WTC11 (cell line): ENCODE measurements around the gene MYRF. TPM values are rescaled to one million over a fixed set of nuclear protein-coding genes. Genes with fewer than 3 reads are reported as not detected.

Source experiments
- ATAC-seq: fragments of 200-7000 bp; cut with Tn5 transposase; 2 replicates; pipeline ENCODE4 v1.10.0; 2021; ENCODE audit warnings: mild to moderate bottlenecking, moderate library complexity
- CTCF ChIA-PET: fragments of 300-600 bp; sonication (Branson Sonifier 250); formaldehyde crosslinking; loops from one replicate; lab custom pipeline; 2021; ENCODE audit warnings: antibody characterized with exemption; lab: Charles Lee
- POLR2A ChIA-PET: fragments of 350-600 bp; sonication (Branson Sonifier 250); formaldehyde crosslinking; loops from one replicate; lab custom pipeline; 2021; ENCODE audit warnings: antibody characterized with exemption; lab: Charles Lee
- DNase-seq: peaks from one replicate; pipeline ENCODE4 v3.0.0; 2021; ENCODE audit warnings: low spot score
- H3K27ac Mint-ChIP-seq: 2 replicates; pipeline ENCODE4 v1.8.0; 2021; ENCODE audit warnings: mixed read lengths
- H3K27me3 Mint-ChIP-seq: 2 replicates; pipeline ENCODE4 v1.8.0; 2021; ENCODE audit warnings: low read depth, mild to moderate bottlenecking, moderate library complexity, mixed read lengths
- H3K36me3 Mint-ChIP-seq: 2 replicates; pipeline ENCODE4 v1.8.0; 2021; ENCODE audit warnings: mixed read lengths
- H3K4me1 Mint-ChIP-seq: 2 replicates; pipeline ENCODE4 v1.8.0; 2022; ENCODE audit warnings: mixed read lengths
- H3K4me3 Mint-ChIP-seq: 2 replicates; pipeline ENCODE4 v1.8.0; 2021; ENCODE audit warnings: mild to moderate bottlenecking, moderate library complexity, mixed read lengths
- H3K9me3 Mint-ChIP-seq: 2 replicates; pipeline ENCODE4 v1.8.0; 2021; ENCODE audit warnings: mixed read lengths
- ELF4 ChIP-seq: sonication (generic); formaldehyde crosslinking; IDR thresholded peaks from 2 replicates; pipeline ENCODE4 v1.8.1; 2022; ENCODE audit warnings: low read depth, mild to moderate bottlenecking, moderate library complexity, missing genetic modification reagents
- ESRRA ChIP-seq: sonication (generic); formaldehyde crosslinking; IDR thresholded peaks from 2 replicates; pipeline ENCODE4 v1.8.1; 2022; ENCODE audit warnings: mild to moderate bottlenecking, missing genetic modification reagents, borderline replicate concordance
- GTF2I ChIP-seq: fragments of 250-450 bp; sonication (Bioruptor Pico); conservative IDR thresholded peaks from 2 replicates; pipeline ENCODE4 v1.4.0; 2021; ENCODE audit warnings: mild to moderate bottlenecking
- IRF2 ChIP-seq: sonication (generic); formaldehyde crosslinking; IDR thresholded peaks from 2 replicates; pipeline ENCODE4 v1.8.0; 2022; ENCODE audit warnings: low read depth, missing genetic modification reagents, borderline replicate concordance
- JUN ChIP-seq: sonication (generic); formaldehyde crosslinking; IDR thresholded peaks from 2 replicates; pipeline ENCODE4 v1.8.0; 2023; ENCODE audit warnings: mild to moderate bottlenecking, missing genetic modification reagents
- NR3C1 ChIP-seq: sonication (generic); formaldehyde crosslinking; conservative IDR thresholded peaks from 2 replicates; pipeline ENCODE4 v1.8.1; 2023; ENCODE audit warnings: low read depth, mild to moderate bottlenecking, missing genetic modification reagents
- TCF7 ChIP-seq: sonication (generic); formaldehyde crosslinking; IDR thresholded peaks from 2 replicates; pipeline ENCODE4 v1.8.0; 2022; ENCODE audit warnings: mild to moderate bottlenecking, low read depth, missing genetic modification reagents, moderate library complexity
- TEAD1 ChIP-seq: sonication (generic); formaldehyde crosslinking; IDR thresholded peaks from 2 replicates; pipeline ENCODE4 v1.8.0; 2022; ENCODE audit warnings: mild to moderate bottlenecking, missing genetic modification reagents
- ZNF317 ChIP-seq: sonication (generic); formaldehyde crosslinking; IDR thresholded peaks from 2 replicates; pipeline ENCODE4 v1.8.1; 2023; ENCODE audit warnings: low read depth, mild to moderate bottlenecking, moderate library complexity, missing genetic modification reagents, borderline replicate concordance
- total RNA-seq: library from RNA; stranded (reverse); gene quantifications from 3 replicates; pipeline ENCODE4 v1.2.3, GENCODE V29; 2021
- TF ChIP-seq, protein P1 (sequence below): sonication (generic); formaldehyde crosslinking; IDR thresholded peaks from 2 replicates; pipeline ENCODE4 v1.8.0; 2022; ENCODE audit warnings: mild to moderate bottlenecking, missing genetic modification reagents
- TF ChIP-seq, protein P2 (sequence below): fragments of 250-450 bp; sonication (Bioruptor Pico); IDR thresholded peaks from 2 replicates; pipeline ENCODE4 v1.9.0; 2021; ENCODE audit warnings: mild to moderate bottlenecking, borderline replicate concordance
- TF ChIP-seq, protein P3 (sequence below): fragments of 250-450 bp; sonication (Bioruptor Pico); IDR thresholded peaks from 2 replicates; pipeline ENCODE4 v2.1.2; 2022; ENCODE audit warnings: mild to moderate bottlenecking, moderate library complexity
- TF ChIP-seq, protein P4 (sequence below): sonication (generic); formaldehyde crosslinking; conservative IDR thresholded peaks from 2 replicates; pipeline ENCODE4 v1.8.1; 2022; ENCODE audit warnings: mild to moderate bottlenecking, missing genetic modification reagents
- TF ChIP-seq, protein P5 (sequence below): fragments of 250-450 bp; sonication (Bioruptor Pico); conservative IDR thresholded peaks from 2 replicates; pipeline ENCODE4 v1.9.0; 2021; ENCODE audit warnings: mild to moderate bottlenecking
- TF ChIP-seq, protein P6 (sequence below): sonication (generic); formaldehyde crosslinking; IDR thresholded peaks from 2 replicates; pipeline ENCODE4 v1.8.1; 2022; ENCODE audit warnings: low read depth, missing genetic modification reagents, borderline replicate concordance

Gene MYRF
- total RNA-seq, 1 experiment from 2014 or later, result 5.9 TPM

DNA sequence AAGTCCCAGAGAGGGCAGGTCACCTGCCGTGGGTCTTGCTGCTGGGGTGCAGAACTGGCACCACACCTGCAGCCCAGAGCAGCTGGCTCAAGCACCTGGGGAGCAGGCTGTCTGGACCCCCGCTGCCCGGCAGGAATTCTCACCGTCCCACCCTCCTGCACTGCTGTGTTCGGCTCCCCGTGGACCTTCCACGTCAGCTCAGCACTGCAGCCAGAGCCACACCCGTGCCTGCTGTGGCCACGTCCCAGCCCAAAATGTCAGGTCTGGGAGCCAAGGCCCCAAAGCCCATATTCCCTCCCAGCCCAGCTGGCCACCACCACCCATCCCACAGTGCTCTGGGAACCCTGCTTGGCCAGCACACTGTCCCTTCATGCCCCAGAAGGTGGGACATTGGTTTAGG, 28.0 kb upstream of the MYRF start (continued):
- TF ChIP-seq ELF4 (CRISPR knock-in tag) (no peak), ESRRA (CRISPR knock-in tag) (no peak), NR3C1 (CRISPR knock-in tag) (no peak), TCF7 (CRISPR knock-in tag) (no peak)
- TF ChIP-seq, protein P1, sequence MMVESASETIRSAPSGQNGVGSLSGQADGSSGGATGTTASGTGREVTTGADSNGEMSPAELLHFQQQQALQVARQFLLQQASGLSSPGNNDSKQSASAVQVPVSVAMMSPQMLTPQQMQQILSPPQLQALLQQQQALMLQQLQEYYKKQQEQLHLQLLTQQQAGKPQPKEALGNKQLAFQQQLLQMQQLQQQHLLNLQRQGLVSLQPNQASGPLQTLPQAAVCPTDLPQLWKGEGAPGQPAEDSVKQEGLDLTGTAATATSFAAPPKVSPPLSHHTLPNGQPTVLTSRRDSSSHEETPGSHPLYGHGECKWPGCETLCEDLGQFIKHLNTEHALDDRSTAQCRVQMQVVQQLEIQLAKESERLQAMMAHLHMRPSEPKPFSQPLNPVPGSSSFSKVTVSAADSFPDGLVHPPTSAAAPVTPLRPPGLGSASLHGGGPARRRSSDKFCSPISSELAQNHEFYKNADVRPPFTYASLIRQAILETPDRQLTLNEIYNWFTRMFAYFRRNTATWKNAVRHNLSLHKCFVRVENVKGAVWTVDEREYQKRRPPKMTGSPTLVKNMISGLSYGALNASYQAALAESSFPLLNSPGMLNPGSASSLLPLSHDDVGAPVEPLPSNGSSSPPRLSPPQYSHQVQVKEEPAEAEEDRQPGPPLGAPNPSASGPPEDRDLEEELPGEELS, result no peak
- TF ChIP-seq, protein P2, sequence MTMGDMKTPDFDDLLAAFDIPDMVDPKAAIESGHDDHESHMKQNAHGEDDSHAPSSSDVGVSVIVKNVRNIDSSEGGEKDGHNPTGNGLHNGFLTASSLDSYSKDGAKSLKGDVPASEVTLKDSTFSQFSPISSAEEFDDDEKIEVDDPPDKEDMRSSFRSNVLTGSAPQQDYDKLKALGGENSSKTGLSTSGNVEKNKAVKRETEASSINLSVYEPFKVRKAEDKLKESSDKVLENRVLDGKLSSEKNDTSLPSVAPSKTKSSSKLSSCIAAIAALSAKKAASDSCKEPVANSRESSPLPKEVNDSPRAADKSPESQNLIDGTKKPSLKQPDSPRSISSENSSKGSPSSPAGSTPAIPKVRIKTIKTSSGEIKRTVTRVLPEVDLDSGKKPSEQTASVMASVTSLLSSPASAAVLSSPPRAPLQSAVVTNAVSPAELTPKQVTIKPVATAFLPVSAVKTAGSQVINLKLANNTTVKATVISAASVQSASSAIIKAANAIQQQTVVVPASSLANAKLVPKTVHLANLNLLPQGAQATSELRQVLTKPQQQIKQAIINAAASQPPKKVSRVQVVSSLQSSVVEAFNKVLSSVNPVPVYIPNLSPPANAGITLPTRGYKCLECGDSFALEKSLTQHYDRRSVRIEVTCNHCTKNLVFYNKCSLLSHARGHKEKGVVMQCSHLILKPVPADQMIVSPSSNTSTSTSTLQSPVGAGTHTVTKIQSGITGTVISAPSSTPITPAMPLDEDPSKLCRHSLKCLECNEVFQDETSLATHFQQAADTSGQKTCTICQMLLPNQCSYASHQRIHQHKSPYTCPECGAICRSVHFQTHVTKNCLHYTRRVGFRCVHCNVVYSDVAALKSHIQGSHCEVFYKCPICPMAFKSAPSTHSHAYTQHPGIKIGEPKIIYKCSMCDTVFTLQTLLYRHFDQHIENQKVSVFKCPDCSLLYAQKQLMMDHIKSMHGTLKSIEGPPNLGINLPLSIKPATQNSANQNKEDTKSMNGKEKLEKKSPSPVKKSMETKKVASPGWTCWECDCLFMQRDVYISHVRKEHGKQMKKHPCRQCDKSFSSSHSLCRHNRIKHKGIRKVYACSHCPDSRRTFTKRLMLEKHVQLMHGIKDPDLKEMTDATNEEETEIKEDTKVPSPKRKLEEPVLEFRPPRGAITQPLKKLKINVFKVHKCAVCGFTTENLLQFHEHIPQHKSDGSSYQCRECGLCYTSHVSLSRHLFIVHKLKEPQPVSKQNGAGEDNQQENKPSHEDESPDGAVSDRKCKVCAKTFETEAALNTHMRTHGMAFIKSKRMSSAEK (CRISPR knock-in tag), result no peak
- TF ChIP-seq, all 79 proteins: peak for 0

DNA sequence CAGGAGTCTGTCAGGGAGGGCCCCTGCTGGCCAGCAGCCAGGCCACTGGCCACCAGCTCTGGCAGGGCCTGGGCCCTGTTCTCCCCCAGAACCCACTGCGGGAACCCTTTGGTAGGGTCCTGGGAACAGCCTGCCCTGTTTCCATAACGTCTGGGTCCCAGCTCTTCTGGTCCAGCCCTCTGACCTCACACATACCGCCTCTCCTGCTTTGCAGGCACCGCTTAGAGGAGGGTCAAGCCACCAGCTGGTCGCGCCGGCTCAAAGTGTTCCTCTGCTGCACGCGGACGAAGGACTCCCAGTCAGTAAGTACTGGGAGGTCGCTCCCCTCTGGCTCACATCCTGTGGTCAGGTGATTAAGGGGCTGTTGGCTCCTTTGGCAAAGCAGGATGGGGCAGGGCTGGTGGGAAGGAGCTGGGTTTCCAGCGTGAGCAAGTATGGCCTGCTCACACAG, 26.6 kb upstream of the MYRF start:
- CTCF ChIA-PET, result interaction anchor here (1.0 to 2.3 kb wide), 6 partner anchors 21 to 159 kb away, joined by 3 to 6 read pairs (median 3); no protein-coding TSS in a partner anchor
- Mint-ChIP-seq H3K27ac (peak overlapping the region; percentile 83; the same call in 1 of the 2 replicates), H3K36me3 (no peaks in the 10 kb centered on the region), H3K4me1 (no peaks in the 10 kb centered on the region), H3K9me3 (no peaks in the 10 kb centered on the region)
- no peak for DNase-seq
- TF ChIP-seq IRF2, result no peak
- TF ChIP-seq, protein P3, sequence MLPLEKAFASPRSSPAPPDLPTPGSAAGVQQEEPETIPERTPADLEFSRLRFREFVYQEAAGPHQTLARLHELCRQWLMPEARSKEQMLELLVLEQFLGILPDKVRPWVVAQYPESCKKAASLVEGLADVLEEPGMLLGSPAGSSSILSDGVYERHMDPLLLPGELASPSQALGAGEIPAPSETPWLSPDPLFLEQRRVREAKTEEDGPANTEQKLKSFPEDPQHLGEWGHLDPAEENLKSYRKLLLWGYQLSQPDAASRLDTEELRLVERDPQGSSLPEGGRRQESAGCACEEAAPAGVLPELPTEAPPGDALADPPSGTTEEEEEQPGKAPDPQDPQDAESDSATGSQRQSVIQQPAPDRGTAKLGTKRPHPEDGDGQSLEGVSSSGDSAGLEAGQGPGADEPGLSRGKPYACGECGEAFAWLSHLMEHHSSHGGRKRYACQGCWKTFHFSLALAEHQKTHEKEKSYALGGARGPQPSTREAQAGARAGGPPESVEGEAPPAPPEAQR (CRISPR knock-in tag), result no peak
- no peak for TF ChIP-seq TEAD1 (CRISPR knock-in tag)
- no peak for TF ChIP-seq GTF2I (CRISPR knock-in tag)
- TF ChIP-seq, all 79 proteins: peak for 0
- no peak for ATAC-seq
- H3K27me3 Mint-ChIP-seq, result no peaks in the 10 kb centered on the region
- no peak overlapping the region for H3K4me3 Mint-ChIP-seq
- POLR2A ChIA-PET, result no interaction called here

DNA sequence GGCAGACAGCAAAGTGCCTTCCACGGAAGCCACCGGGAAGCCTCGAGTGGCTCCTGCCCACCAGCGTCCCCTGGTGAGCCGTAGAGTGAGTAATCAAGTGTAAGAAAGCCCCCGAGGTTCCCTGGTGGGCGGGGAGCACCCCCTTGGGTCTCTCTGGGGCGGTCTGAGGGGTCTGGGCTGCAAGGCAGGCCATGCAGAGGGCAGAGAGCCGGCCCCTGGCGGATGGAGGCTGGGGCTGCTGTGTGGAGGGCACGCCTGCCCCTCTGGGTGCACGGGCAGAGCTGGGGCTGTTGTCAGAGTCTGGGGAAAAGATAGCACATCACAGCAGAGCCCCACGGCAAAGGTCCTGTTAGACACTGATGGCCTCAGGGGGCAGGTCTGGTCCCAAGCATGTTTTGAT, 25.7 kb upstream of the MYRF start:
- Mint-ChIP-seq H3K36me3 (no peaks in the 10 kb centered on the region), H3K4me1 (peaks cover 2% of the 10 kb centered on the region; the same call in 1 of the 2 replicates), H3K4me3 (no peak overlapping the region), H3K27ac (no peak overlapping the region), H3K27me3 (no peaks in the 10 kb centered on the region), H3K9me3 (no peaks in the 10 kb centered on the region)
- ATAC-seq, result no peak
- POLR2A ChIA-PET, result no interaction called here
- no peak for DNase-seq
- CTCF ChIA-PET, result interaction anchor here (1.0 to 2.3 kb wide), 5 partner anchors 20 to 159 kb away, joined by 3 to 6 read pairs (median 3); no protein-coding TSS in a partner anchor
- TF ChIP-seq ZNF317 (CRISPR knock-in tag) (no peak), JUN (CRISPR knock-in tag) (no peak), ESRRA (CRISPR knock-in tag) (no peak)

DNA sequence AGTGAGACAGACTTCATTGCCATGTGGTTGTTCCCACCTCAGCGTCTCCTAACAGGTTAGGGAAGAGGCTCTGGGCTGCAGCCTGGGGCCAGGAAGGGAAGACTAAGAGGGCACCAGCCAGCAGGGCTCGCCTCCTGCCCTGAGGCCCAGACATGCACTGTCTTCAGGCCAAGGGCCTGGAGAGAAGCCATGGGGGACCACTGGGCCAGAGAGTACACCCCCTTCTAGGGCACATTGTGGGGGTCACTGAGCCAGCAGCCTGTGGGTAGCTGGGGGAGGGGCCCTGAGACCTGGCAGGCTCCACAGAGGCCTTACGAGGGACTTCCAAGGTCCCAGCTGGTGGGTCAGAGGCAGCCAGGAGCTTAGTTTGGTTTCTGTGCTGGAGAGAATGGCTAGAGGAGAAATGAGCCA, 25.0 kb upstream of the MYRF start:
- Mint-ChIP-seq H3K4me3 (no peak overlapping the region), H3K9me3 (no peaks in the 10 kb centered on the region), H3K4me1 (peaks cover 2% of the 10 kb centered on the region; the same call in 1 of the 2 replicates), H3K27me3 (no peaks in the 10 kb centered on the region), H3K27ac (no peak overlapping the region), H3K36me3 (no peaks in the 10 kb centered on the region)
- ATAC-seq, result no peak
- DNase-seq, result no peak
- ChIA-PET CTCF (interaction anchor here (0.9 to 2.3 kb wide), 6 partner anchors 9 to 210 kb away, joined by 3 to 12 read pairs (median 4); no protein-coding TSS in a partner anchor), POLR2A (no interaction called here)
- TF ChIP-seq, protein P4, sequence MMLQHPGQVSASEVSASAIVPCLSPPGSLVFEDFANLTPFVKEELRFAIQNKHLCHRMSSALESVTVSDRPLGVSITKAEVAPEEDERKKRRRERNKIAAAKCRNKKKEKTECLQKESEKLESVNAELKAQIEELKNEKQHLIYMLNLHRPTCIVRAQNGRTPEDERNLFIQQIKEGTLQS (CRISPR knock-in tag), result no peak
- TF ChIP-seq, protein P5, sequence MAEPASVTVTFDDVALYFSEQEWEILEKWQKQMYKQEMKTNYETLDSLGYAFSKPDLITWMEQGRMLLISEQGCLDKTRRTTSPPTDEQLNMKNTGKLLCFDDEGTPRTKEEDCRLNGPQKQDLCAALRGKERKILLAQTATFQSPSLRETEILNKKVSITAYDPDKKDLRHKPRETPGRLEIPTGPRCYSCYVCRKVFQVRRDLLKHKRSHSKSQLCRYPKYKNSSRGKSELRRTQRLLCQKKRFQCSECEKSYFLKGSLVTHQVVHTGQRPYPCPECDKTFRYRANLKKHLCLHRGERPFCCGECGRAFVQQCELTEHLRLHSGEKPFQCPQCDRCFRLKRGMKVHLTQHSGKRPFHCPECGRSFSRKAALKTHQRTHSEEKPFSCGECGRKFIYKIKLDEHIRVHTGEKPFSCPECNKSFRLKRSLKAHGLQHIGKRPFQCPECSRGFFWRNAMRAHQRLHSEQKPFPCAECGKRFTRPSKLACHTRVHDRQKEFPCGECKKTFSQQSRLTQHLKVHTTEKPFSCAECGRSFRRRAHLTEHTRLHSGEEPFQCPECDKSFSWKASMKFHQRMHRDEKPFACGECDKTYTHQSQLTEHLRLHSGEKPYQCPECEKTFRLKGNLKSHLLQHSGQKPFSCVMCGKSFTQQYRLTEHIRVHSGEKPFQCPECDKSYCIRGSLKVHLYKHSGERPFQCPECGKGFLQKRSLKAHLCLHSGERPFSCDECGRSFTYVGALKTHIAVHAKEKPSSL (CRISPR knock-in tag), result no peak
- TF ChIP-seq, protein P6, sequence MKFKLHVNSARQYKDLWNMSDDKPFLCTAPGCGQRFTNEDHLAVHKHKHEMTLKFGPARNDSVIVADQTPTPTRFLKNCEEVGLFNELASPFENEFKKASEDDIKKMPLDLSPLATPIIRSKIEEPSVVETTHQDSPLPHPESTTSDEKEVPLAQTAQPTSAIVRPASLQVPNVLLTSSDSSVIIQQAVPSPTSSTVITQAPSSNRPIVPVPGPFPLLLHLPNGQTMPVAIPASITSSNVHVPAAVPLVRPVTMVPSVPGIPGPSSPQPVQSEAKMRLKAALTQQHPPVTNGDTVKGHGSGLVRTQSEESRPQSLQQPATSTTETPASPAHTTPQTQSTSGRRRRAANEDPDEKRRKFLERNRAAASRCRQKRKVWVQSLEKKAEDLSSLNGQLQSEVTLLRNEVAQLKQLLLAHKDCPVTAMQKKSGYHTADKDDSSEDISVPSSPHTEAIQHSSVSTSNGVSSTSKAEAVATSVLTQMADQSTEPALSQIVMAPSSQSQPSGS, result no peak
